Activated CD4-positive, CD25-positive, alpha-beta regulatory T cell treated with anti-CD3 and anti-CD28 coated beads, Interleukin-2, amount 50 U/mL, for 16 hours (primary cell): ENCODE results near the gene DMRT3.

Experiments
- DNase-seq: peaks from one replicate; pipeline ENCODE4 v3.0.0-alpha.2; 2020; ENCODE audit warnings: low read depth, low spot score

The DMRT3 gene

GRCh38 chr9:976258-976942 is at the start of gene DMRT3:
TSS of gene DMRT3 (plus strand) at chr9:976655. CDS start at chr9:977002, 347 bp downstream.
- DNase-seq, result no peak

- DNase-seq, result no peak
Measured at GRCh38 chr9:926976-927375, 49.5 kb upstream of the DMRT3 start.

GRCh38 chr9:928363-929042 is 48.0 kb upstream of the DMRT3 start:
- no peak for DNase-seq

- DNase-seq, result no peak
Measured at GRCh38 chr9:929719-930118, 46.7 kb upstream of the DMRT3 start.

- DNase-seq, result no peak
Measured at GRCh38 chr9:933356-933755, 43.1 kb upstream of the DMRT3 start.

- no peak for DNase-seq
Measured at GRCh38 chr9:935348-935965, 41.0 kb upstream of the DMRT3 start.

- DNase-seq, result no peak
Measured at GRCh38 chr9:942805-943580, 33.5 kb upstream of the DMRT3 start.

GRCh38 chr9:947985-948384 is 28.5 kb upstream of the DMRT3 start:
- no peak for DNase-seq

GRCh38 chr9:948497-948896 is 28.0 kb upstream of the DMRT3 start:
- no peak for DNase-seq

GRCh38 chr9:950139-950538 is 26.3 kb upstream of the DMRT3 start:
- no peak for DNase-seq

- DNase-seq, result no peak
Measured at GRCh38 chr9:952546-952945, 23.9 kb upstream of the DMRT3 start.

GRCh38 chr9:959105-959504 is 17.4 kb upstream of the DMRT3 start:
- DNase-seq, result no peak

- no peak for DNase-seq
Measured at GRCh38 chr9:959914-960313, 16.5 kb upstream of the DMRT3 start.

GRCh38 chr9:962023-962422 is 14.4 kb upstream of the DMRT3 start:
- DNase-seq, result no peak

GRCh38 chr9:965497-965896 is 11.0 kb upstream of the DMRT3 start:
- no peak for DNase-seq

- DNase-seq, result no peak
Measured at GRCh38 chr9:966870-967269, 9.6 kb upstream of the DMRT3 start.

- DNase-seq, result no peak
Measured at GRCh38 chr9:967436-967835, 9.0 kb upstream of the DMRT3 start.

GRCh38 chr9:967903-968641 is 8.4 kb upstream of the DMRT3 start:
- no peak for DNase-seq

GRCh38 chr9:969310-970150 is 6.9 kb upstream of the DMRT3 start:
- no peak for DNase-seq

GRCh38 chr9:970151-970996 is 6.1 kb upstream of the DMRT3 start:
- DNase-seq, result no peak
